K562 (cell line): Measurements from ENCODE around the gene LRRC75A. TPM values are rescaled to one million over a fixed set of nuclear protein-coding genes. Genes with fewer than 3 reads are reported as not detected.

Source experiments
- ATAC-seq: fragments of 200-7000 bp; cut with Tn5 transposase; 3 replicates; pipeline ENCODE4 v1.9.1; 2020; ENCODE audit warnings: moderate library complexity
- BruUV-seq: library from RNA; stranded (reverse); fragments of 400-500 nt; replicated peaks from 2 replicates; lab custom pipeline; 2021; lab: Mats Ljungman, UMichigan
- CTCF ChIA-PET: fragments of 300-600 bp; formaldehyde crosslinking; extraction: SDS; loops from one replicate; lab custom pipeline; 2021; ENCODE audit warnings: low intra/inter-chr PET ratio; lab: Yijun Ruan, JAX
- POLR2A ChIA-PET: fragments of 300-600, 350-650 bp; sonication (Branson Sonifier 250); formaldehyde crosslinking; extraction: SDS; loops from one replicate; lab custom pipeline; 2021; ENCODE audit warnings: antibody characterized with exemption, inconsistent platforms; lab: Yijun Ruan, JAX
- DNase-seq, 4 experiments: peaks; one replicate each; pipeline versions ENCODE4 v3.0.0 to v3.0.0-alpha.2; 2011 to 2018; ENCODE audit warnings: low spot score in 3 of 4, mixed read lengths in 3 of 4; ENCODE audit errors: extremely low read depth in 1 of 4
- FAIRE-seq: peaks from 2 replicates; lab custom pipeline; 2011; peaks lifted over from hg19 to GRCh38; lab: Jason Lieb, UNC
- H2AFZ ChIP-seq: 2 replicates; pipeline ENCODE4 v1.6.0; 2011; ENCODE audit warnings: low read depth, low read length, control low read depth, inconsistent platforms
- H3K27ac ChIP-seq: fragments of 200-600 bp; 3 replicates; pipeline ENCODE4 v1.8.0; 2011; ENCODE audit warnings: low read depth, mild to moderate bottlenecking, control low read depth, inconsistent platforms, low read length, moderate library complexity, mixed read lengths; ENCODE audit errors: extremely low read depth
- H3K27me3 ChIP-seq, 2 experiments: fragments of 300-600 bp in 1 of 2; 2 replicates in 1 of 2; 3 replicates in 1 of 2; pipeline versions ENCODE4 v1.6.0 to v1.8.0; 2011; ENCODE audit warnings: inconsistent platforms in 2 of 2, low read length in 2 of 2, mild to moderate bottlenecking in 1 of 2, mixed read lengths in 1 of 2, moderate library complexity in 1 of 2; ENCODE audit not compliant: control insufficient read depth in 2 of 2, insufficient read depth in 2 of 2
- H3K36me3 ChIP-seq: fragments of 300-600 bp; 3 replicates; pipeline ENCODE4 v1.8.0; 2011; ENCODE audit warnings: mild to moderate bottlenecking, low read length, inconsistent platforms; ENCODE audit not compliant: control insufficient read depth, insufficient read depth
- H3K4me1 ChIP-seq, 2 experiments: fragments of 200-600 bp in 1 of 2; replicated peaks in 1 of 2; 2 replicates in 1 of 2; 3 replicates in 1 of 2; pipeline versions ENCODE4 v1.5.1 to v1.8.0; 2011; ENCODE audit warnings: inconsistent platforms in 2 of 2, low read length in 2 of 2, mild to moderate bottlenecking in 1 of 2, mixed read lengths in 1 of 2, moderate library complexity in 1 of 2; ENCODE audit not compliant: control insufficient read depth in 2 of 2, insufficient read depth in 2 of 2
- H3K4me2 ChIP-seq: 2 replicates; pipeline ENCODE4 v1.6.1; 2011; ENCODE audit warnings: low read length, control low read depth, inconsistent platforms, mixed read lengths; ENCODE audit not compliant: insufficient read depth
- H3K4me3 ChIP-seq: fragments of 200-600 bp; sonication (generic), shearing (Covaris generic); 2 replicates; pipeline ENCODE4 v1.5.1; 2016; ENCODE audit warnings: control low read depth, inconsistent platforms
- H3K79me2 ChIP-seq: fragments of 200-600 bp; 3 replicates; pipeline ENCODE4 v1.8.0; 2011; ENCODE audit warnings: low read length, inconsistent platforms; ENCODE audit not compliant: control insufficient read depth, insufficient read depth
- H3K9ac ChIP-seq, 2 experiments: 2 replicates each; pipeline versions ENCODE4 v1.6.0 to v1.6.1; 2011; ENCODE audit warnings: low read depth in 2 of 2, low read length in 2 of 2, control low read depth in 1 of 2, inconsistent platforms in 1 of 2, mild to moderate bottlenecking in 1 of 2, mixed read lengths in 1 of 2; ENCODE audit not compliant: insufficient read depth in 1 of 2
- H3K9me1 ChIP-seq: one replicate; pipeline ENCODE4 v1.6.0; 2011; ENCODE audit warnings: inconsistent platforms, mild to moderate bottlenecking, low read length, moderate library complexity; ENCODE audit not compliant: control insufficient read depth, insufficient read depth
- H3K9me3 ChIP-seq: replicated peaks from 2 replicates; pipeline ENCODE4 v1.5.1; 2011; ENCODE audit warnings: low read depth, low read length, inconsistent platforms; ENCODE audit not compliant: control insufficient read depth, insufficient read depth
- H4K20me1 ChIP-seq: replicated peaks from 2 replicates; pipeline ENCODE4 v1.6.1; 2011; ENCODE audit warnings: low read length, inconsistent platforms, mixed read lengths; ENCODE audit not compliant: control insufficient read depth, insufficient read depth
- FOXK2 ChIP-seq, 2 experiments: fragments of 450-650 bp; IDR thresholded peaks in 1 of 2; conservative IDR thresholded peaks in 1 of 2; 2 replicates each; pipeline ENCODE4 v1.6.1; 2016; ENCODE audit warnings: low read depth in 2 of 2, mild to moderate bottlenecking in 1 of 2
- MEF2A ChIP-seq: IDR thresholded peaks from 2 replicates; pipeline ENCODE4 v1.6.1; 2011; ENCODE audit warnings: low read depth, mild to moderate bottlenecking, low read length, moderate library complexity; ENCODE audit not compliant: control insufficient read depth
- POLR2G ChIP-seq: fragments of 200-400 bp; formaldehyde crosslinking; IDR thresholded peaks from 2 replicates; pipeline ENCODE4 v1.6.1; 2017; ENCODE audit warnings: low read depth, mild to moderate bottlenecking, antibody characterized with exemption, low read length, moderate library complexity
- RFX7 ChIP-seq: fragments of 250-450 bp; sonication (Bioruptor Pico); IDR thresholded peaks from 2 replicates; pipeline ENCODE4 v1.5.1; 2021; ENCODE audit warnings: mild to moderate bottlenecking
- SMC3 ChIP-seq: conservative IDR thresholded peaks from 2 replicates; pipeline ENCODE4 v1.6.1; 2011; ENCODE audit warnings: low read depth, low read length, improper control_type of control experiment; ENCODE audit not compliant: insufficient read depth
- ZFPM2 ChIP-seq: fragments of 250-450 bp; sonication (Bioruptor Pico); IDR thresholded peaks from 2 replicates; pipeline ENCODE4 v1.5.1; 2022; ENCODE audit warnings: mild to moderate bottlenecking
- WGBS: fragments of 100-300 bp; shearing (Covaris generic); methylation state at CpG from one replicate; pipeline ENCODE4 v1.1.6; 2016; ENCODE audit warnings: low coverage, mixed read lengths; ENCODE audit not compliant: insufficient coverage; ENCODE audit errors: missing lambda C conversion rate; 5-methylcytosine and 5-hydroxymethylcytosine counted together
- in situ Hi-C: fragments of 300-500 bp; cut with MboI; formaldehyde crosslinking; loops from 4 replicates; pipeline ENCODE4 v1.15.0; 2018; ENCODE audit warnings: inconsistent platforms, mixed read lengths
- intact Hi-C: fragments of 100-400 bp; cut with micrococcal nuclease; formaldehyde crosslinking; loops from 2 replicates; pipeline ENCODE4 v1.14.2; 2022
- polyA plus RNA-seq, 8 experiments: library from polyadenylated mRNA; depleted of rRNA in 4 of 8; stranded (reverse) in 5 of 8; unstranded in 3 of 8; fragments of >200 nt; fragmentation: Nextera tagmentation in 2 of 8; fragmentation: Illumina TruSeq in 1 of 8; extraction: Ambion mirVana in 2 of 8; extraction: Trizol in 1 of 8; gene quantifications; 2 replicates each; pipeline versions ENCODE4 v1.2.1 to v1.2.3, GENCODE V29; 2011 to 2014; ENCODE audit warnings: inconsistent platforms in 1 of 8, missing spikeins in 1 of 8
- total RNA-seq, 7 experiments: library from RNA; depleted of rRNA in 6 of 7; stranded (reverse); fragments of >200 nt in 6 of 7; fragmentation: Illumina TruSeq in 2 of 7; extraction: Trizol in 2 of 7; gene quantifications; 2 replicates each; pipeline versions ENCODE4 v1.2.1 to v1.2.3, GENCODE V29; 2011 to 2021; ENCODE audit warnings: low replicate concordance in 1 of 7

The LRRC75A gene
- total and polyA plus RNA-seq, 9 of the 15 experiments (the other 6 are each of a cell fraction or from before 2014, with no cell fraction given) = 0.04 to 0.34 (median 0.08) TPM; not detected in 5

DNA sequence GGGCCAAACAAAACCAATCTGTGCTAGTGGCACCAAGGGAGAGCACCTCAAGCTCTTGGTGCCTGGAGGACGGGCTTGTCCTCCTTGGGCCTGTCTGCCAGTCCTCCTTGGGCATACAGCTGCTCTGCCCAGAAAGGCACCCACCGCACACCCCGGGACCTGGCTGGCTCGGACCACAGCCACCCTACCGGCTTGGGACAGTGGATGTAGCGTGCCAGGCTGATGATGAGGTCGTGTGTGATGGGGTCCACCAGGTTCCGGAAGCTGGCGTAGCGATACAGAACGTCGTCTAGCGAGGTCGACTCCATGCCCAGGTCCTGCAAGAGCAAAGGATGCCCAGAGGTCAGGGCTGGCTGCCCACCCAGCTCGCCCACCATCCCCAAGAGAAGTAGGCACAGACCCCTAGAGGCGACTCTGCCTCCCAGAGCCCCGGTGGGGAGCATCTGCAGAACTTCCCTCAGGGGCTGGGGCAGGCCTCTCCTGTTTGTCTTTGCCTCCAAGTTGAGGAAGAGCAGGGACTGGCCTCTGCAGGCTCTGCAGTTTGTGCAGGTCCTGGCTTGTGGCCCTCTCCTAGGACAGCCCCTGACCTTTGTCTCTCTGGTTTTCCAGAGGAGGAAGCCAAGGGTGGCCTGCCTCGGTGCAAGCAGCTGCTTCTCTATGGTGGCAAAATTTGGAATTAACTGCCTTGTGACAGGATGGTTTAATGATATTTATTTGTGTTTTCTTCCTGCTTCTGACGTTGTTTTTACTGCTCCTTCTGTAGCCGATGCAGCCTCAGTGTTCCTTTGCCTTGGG is 29.7 kb downstream of the LRRC75A start:
- no peak overlapping the region for H2AFZ ChIP-seq
- H3K4me3 ChIP-seq = no peak overlapping the region
- H3K79me2 ChIP-seq = no peaks in the 10 kb centered on the region
- H3K4me1 ChIP-seq = peaks cover 0 to 5% of the 10 kb centered on the region in 2 experiments; a peak in 2 of 5 replicates
- POLR2A ChIA-PET = interaction anchor here (0.6 to 0.9 kb wide), 3 partner anchors 11 to 13 kb away, joined by 3 read pairs; no protein-coding TSS in a partner anchor
- no peaks in the 10 kb centered on the region; a peak in 1 of 5 replicates for H3K27me3 ChIP-seq
- no peak for ATAC-seq
- intact Hi-C loops (no loop called here), in situ Hi-C loops (no loop called here)
- peaks cover 5% of the 10 kb centered on the region; the same call in 1 of the 3 replicates for H3K36me3 ChIP-seq
- WGBS = 75% methylated on average over 9 of the region's 20 CpGs
- CTCF ChIA-PET = no interaction called here
- no peak for FAIRE-seq
- H3K9me3 ChIP-seq = no peaks in the 10 kb centered on the region
- TF ChIP-seq MEF2A (no peak), POLR2G (peak; percentile 43; the same call in 1 of the 2 replicates)
- no TSS peak for BruUV-seq
- no peak for DNase-seq
- H3K9ac ChIP-seq = no peak overlapping the region; a peak in 1 of 4 replicates
- no peak overlapping the region for H3K4me2 ChIP-seq
- no peaks in the 10 kb centered on the region for H3K9me1 ChIP-seq
- H3K27ac ChIP-seq = no peak overlapping the region
- H4K20me1 ChIP-seq = peaks cover 9% of the 10 kb centered on the region; the same call in 1 of the 2 replicates

DNA sequence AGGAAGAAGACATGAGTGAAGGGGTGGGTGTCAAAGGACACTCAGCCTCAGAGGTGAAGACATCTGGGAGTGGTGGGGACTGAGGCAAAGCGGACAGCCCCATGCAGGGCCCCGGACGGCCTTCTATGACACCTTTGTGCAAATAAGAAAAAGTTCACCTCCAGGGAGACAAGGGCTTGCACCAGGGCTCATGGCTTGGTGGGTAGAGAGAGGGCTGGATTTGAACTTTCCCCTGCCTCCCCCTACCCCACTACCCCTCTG is 30.5 kb downstream of the LRRC75A start:
- Histone ChIP-seq H2AFZ (no peak overlapping the region), H3K4me1 (peaks cover 0 to 5% of the 10 kb centered on the region in 2 experiments; a peak in 2 of 5 replicates), H4K20me1 (peaks cover 9% of the 10 kb centered on the region; the same call in 1 of the 2 replicates), H3K4me2 (no peak overlapping the region), H3K9me1 (no peaks in the 10 kb centered on the region), H3K79me2 (no peaks in the 10 kb centered on the region), H3K4me3 (no peak overlapping the region), H3K27me3 (no peaks in the 10 kb centered on the region)
- intact Hi-C loops = no loop called here
- 81% methylated on average over 3 of the region's 3 CpGs for whole genome bisulfite sequencing
- no peak for FAIRE-seq
- BruUV-seq = no TSS peak
- POLR2A ChIA-PET = interaction anchor here (0.8 to 1.5 kb wide), 2 partner anchors 10 to 21 kb away, joined by 3 to 4 read pairs; no protein-coding TSS in a partner anchor
- no peak for TF ChIP-seq RFX7 (CRISPR knock-in tag)
- no peak for TF ChIP-seq SMC3
- no peak for TF ChIP-seq FOXK2 (conservative IDR thresholded peaks at IDR 0.05 in 1 of 2, IDR thresholded peaks at IDR 0.05 in 1 of 2; ENCODE audit: low read depth in 2 of 2)
- no peak for TF ChIP-seq ZFPM2 (CRISPR knock-in tag)
- TF ChIP-seq, all 486 proteins: peak for 0
- CTCF ChIA-PET = no interaction called here
- Histone ChIP-seq H3K36me3 (peaks cover 10% of the 10 kb centered on the region; the same call in 1 of the 3 replicates), H3K27ac (no peak overlapping the region), H3K9me3 (no peaks in the 10 kb centered on the region), H3K9ac (no peak overlapping the region; a peak in 1 of 4 replicates)
- in situ Hi-C loops = no loop called here
- DNase-seq (no peak), ATAC-seq (no peak)
